SK-N-SH (cell line): ENCODE measurements around the gene ASPN. TPM values are rescaled to one million over a fixed set of nuclear protein-coding genes. Genes with fewer than 3 reads are reported as not detected.
"Not testable (repeated sequence)": the region's sequence is repeated elsewhere in the genome, so short reads cannot be mapped to it uniquely, and the experiment has no call there.

ENCODE experiments used
- CTCF ChIA-PET: fragments of 300-600, 350-600 bp; formaldehyde crosslinking; extraction: SDS; loops from one replicate; lab custom pipeline; 2021; lab: Yijun Ruan, JAX
- POLR2A ChIA-PET: fragments of 350-600 bp; sonication (Branson Sonifier 250); formaldehyde crosslinking; extraction: SDS; loops from one replicate; lab custom pipeline; 2020; ENCODE audit warnings: antibody characterized with exemption, inconsistent platforms; lab: Yijun Ruan, JAX
- DNase-seq: peaks from one replicate; pipeline ENCODE4 v3.0.0; 2012
- H2AFZ ChIP-seq: fragments of 200-600 bp; sonication (generic); 2 replicates; pipeline ENCODE4 v1.8.1; 2016; ENCODE audit warnings: antibody characterized with exemption, mild to moderate bottlenecking, low read depth
- H3F3A ChIP-seq: fragments of 200-600 bp; sonication (generic); replicated peaks from 2 replicates; pipeline ENCODE3; 2016; ENCODE audit warnings: antibody characterized with exemption, mild to moderate bottlenecking; ENCODE audit not compliant: insufficient read depth
- H3K27ac ChIP-seq, 2 experiments: fragments of 200-500 bp in 1 of 2; fragments of 200-600 bp in 1 of 2; sonication (Bioruptor generic) in 1 of 2; sonication (generic), shearing (Covaris generic) in 1 of 2; 2 replicates each; pipeline versions ENCODE4 v1.5.1 to v1.6.1; 2014 to 2016; ENCODE audit warnings: low read depth in 2 of 2, inconsistent platforms in 1 of 2, low read length in 1 of 2, mild to moderate bottlenecking in 1 of 2, mixed read lengths in 1 of 2
- H3K27me3 ChIP-seq: fragments of 200-600 bp; sonication (generic), shearing (Covaris generic); 2 replicates; pipeline ENCODE4 v1.6.1; 2016; ENCODE audit warnings: mixed run types; ENCODE audit not compliant: insufficient read depth
- H3K36me3 ChIP-seq, 2 experiments: fragments of 200-500 bp in 1 of 2; fragments of 200-600 bp in 1 of 2; sonication (Bioruptor generic) in 1 of 2; sonication (generic) in 1 of 2; replicated peaks in 1 of 2; 2 replicates each; pipeline versions ENCODE3 to v1.5.1; 2014 to 2016; ENCODE audit warnings: low read length in 1 of 2, mild to moderate bottlenecking in 1 of 2; ENCODE audit not compliant: insufficient read depth in 2 of 2, control insufficient read depth in 1 of 2
- H3K4me1 ChIP-seq, 2 experiments: fragments of 200-500 bp in 1 of 2; fragments of 200-600 bp in 1 of 2; sonication (Bioruptor generic) in 1 of 2; sonication (generic), shearing (Covaris generic) in 1 of 2; 2 replicates each; pipeline versions ENCODE4 v1.5.1 to v1.6.1; 2014 to 2016; ENCODE audit warnings: low read depth in 1 of 2, low read length in 1 of 2, mixed run types in 1 of 2; ENCODE audit not compliant: insufficient read depth in 2 of 2, control insufficient read depth in 1 of 2
- H3K4me2 ChIP-seq: fragments of 200-600 bp; sonication (generic), shearing (Covaris generic); 2 replicates; pipeline ENCODE4 v1.6.1; 2017; ENCODE audit warnings: mixed run types
- H3K4me3 ChIP-seq, 2 experiments: fragments of 200-500 bp in 1 of 2; fragments of 200-600 bp in 1 of 2; sonication (Bioruptor generic) in 1 of 2; sonication (generic), shearing (Covaris generic) in 1 of 2; 2 replicates each; pipeline versions ENCODE4 v1.5.1 to v1.8.1; 2014 to 2016; ENCODE audit warnings: low read depth in 2 of 2, inconsistent platforms in 1 of 2, low read length in 1 of 2, mild to moderate bottlenecking in 1 of 2, mixed read lengths in 1 of 2, moderate library complexity in 1 of 2
- H3K79me2 ChIP-seq: fragments of 200-600 bp; sonication (generic); 2 replicates; pipeline ENCODE4 v1.8.1; 2017; ENCODE audit warnings: mild to moderate bottlenecking; ENCODE audit not compliant: insufficient read depth
- H3K9ac ChIP-seq: fragments of 200-600 bp; sonication (generic); 2 replicates; pipeline ENCODE4 v1.6.1; 2017; ENCODE audit warnings: mixed run types
- H3K9me2 ChIP-seq: fragments of 200-600 bp; sonication (generic); 2 replicates; pipeline ENCODE4 v1.6.1; 2017; ENCODE audit warnings: mixed run types
- H3K9me3 ChIP-seq: fragments of 200-600 bp; sonication (generic); 2 replicates; pipeline ENCODE4 v1.6.1; 2017; ENCODE audit warnings: mixed run types, mild to moderate bottlenecking, moderate library complexity
- H4K20me1 ChIP-seq: fragments of 200-600 bp; sonication (generic); 2 replicates; pipeline ENCODE4 v1.6.1; 2017; ENCODE audit warnings: mild to moderate bottlenecking, mixed run types; ENCODE audit not compliant: insufficient read depth
- EZH2phosphoT487 ChIP-seq: fragments of 200-600 bp; sonication (generic); IDR thresholded peaks from 2 replicates; pipeline ENCODE4 v1.6.1; 2017; ENCODE audit warnings: low read depth, mixed run types, mild to moderate bottlenecking, antibody characterized with exemption, moderate library complexity, borderline replicate concordance
- GABPA ChIP-seq: IDR thresholded peaks from 2 replicates; pipeline ENCODE4 v1.4.0; 2012; ENCODE audit warnings: low read depth, mild to moderate bottlenecking
- NFIC ChIP-seq: IDR thresholded peaks from 2 replicates; pipeline ENCODE4 v1.4.0; 2012; ENCODE audit warnings: borderline replicate concordance
- PBX3 ChIP-seq: IDR thresholded peaks from 2 replicates; pipeline ENCODE4; 2012
- RAD21 ChIP-seq: IDR thresholded peaks from 2 replicates; pipeline ENCODE4 v1.6.1; 2012; ENCODE audit warnings: mild to moderate bottlenecking, low read length
- RCOR1 ChIP-seq: fragments of 150-350 bp; IDR thresholded peaks from 2 replicates; pipeline ENCODE4 v1.6.1; 2017; ENCODE audit warnings: antibody characterized with exemption, low read length
- RFX5 ChIP-seq: IDR thresholded peaks from 2 replicates; pipeline ENCODE4 v1.6.1; 2012; ENCODE audit warnings: mild to moderate bottlenecking, improper control_type of control experiment, low read length
- TAF1 ChIP-seq: IDR thresholded peaks from 2 replicates; pipeline ENCODE4 v1.6.1; 2012; ENCODE audit warnings: low read depth, mild to moderate bottlenecking, low read length, moderate library complexity, borderline replicate concordance
- TCF12 ChIP-seq: IDR thresholded peaks from 2 replicates; pipeline ENCODE4 v1.4.0; 2012
- TEAD4 ChIP-seq: IDR thresholded peaks from 2 replicates; pipeline ENCODE4 v1.4.0; 2012; ENCODE audit warnings: mild to moderate bottlenecking, borderline replicate concordance; ENCODE audit not compliant: insufficient read depth
- USF2 ChIP-seq: fragments of 150-350 bp; IDR thresholded peaks from 2 replicates; pipeline ENCODE4 v1.6.1; 2017; ENCODE audit warnings: antibody characterized with exemption, low read length, low read depth, borderline replicate concordance
- WGBS: methylation state at CpG from one replicate; pipeline ENCODE4 v1.1.6; 2017; ENCODE audit warnings: low lambda C conversion rate; 5-methylcytosine and 5-hydroxymethylcytosine counted together
- polyA plus RNA-seq, 3 experiments: library from polyadenylated mRNA; depleted of rRNA; stranded (reverse); fragments of >200 nt; gene quantifications; 2 replicates each; pipeline ENCODE4 v1.2.3, GENCODE V29; 2012

The ASPN gene
- polyA plus RNA-seq, 1 of the 3 experiments (the other 2 are of a cell fraction): 0.76 TPM

DNA sequence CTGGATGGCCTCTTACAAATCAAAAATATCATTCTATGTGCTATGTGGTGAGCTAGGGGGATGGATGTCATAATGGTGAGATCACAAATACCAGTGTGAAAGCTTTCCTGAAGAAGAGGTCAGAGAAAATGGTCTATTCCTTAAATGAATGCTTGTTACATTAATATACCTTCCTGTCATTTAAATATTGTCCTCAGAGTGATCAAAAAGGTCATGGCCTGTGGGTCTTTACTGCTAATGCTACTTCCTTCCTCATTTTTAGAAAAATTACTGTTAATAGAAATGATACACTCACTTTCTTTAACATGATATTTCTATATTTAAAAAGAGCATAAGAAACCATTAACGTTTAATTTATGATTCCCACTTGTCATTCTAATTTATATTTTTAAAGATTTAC lies 67.7 kb downstream of the ASPN start (continued):
- no peak for TF ChIP-seq EZH2phosphoT487
- TF ChIP-seq GABPA: no peak
- TF ChIP-seq RFX5: no peak
- no peak for TF ChIP-seq NFIC
- TF ChIP-seq PBX3: no peak

DNA sequence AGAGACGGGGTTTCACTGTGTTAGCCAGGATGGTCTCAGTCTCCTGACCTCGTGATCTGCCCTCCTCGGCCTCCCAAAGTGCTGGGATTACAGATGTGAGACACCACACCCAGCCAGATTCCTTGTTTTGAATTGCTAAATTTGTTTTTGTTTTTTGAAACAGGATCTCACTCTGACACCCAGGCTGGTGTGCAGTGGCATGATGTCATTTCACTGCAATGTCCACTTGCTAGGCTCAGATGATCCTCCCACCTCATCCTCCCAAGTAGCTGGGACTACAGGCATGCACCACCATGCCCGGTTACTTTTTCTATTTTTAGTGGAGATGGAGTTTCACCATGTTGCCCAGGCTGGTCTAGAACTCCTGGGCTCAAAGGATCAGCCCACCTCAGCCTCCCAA lies 71.1 kb downstream of the ASPN start:
- H4K20me1 ChIP-seq, H3K4me2 ChIP-seq, H3K36me3 ChIP-seq, H3K9me3 ChIP-seq, H3K9me2 ChIP-seq, DNase-seq, H2AFZ ChIP-seq, H3K9ac ChIP-seq, H3K27ac ChIP-seq, POLR2A ChIA-PET, H3K4me1 ChIP-seq, H3K27me3 ChIP-seq, H3K79me2 ChIP-seq, H3F3A ChIP-seq, H3K4me3 ChIP-seq: not testable (repeated sequence)
- WGBS: 92% methylated on average over 4 of the region's 4 CpGs
- CTCF ChIA-PET: interaction anchor here (1.6 kb wide), 1 partner anchor 11 kb away, joined by 4 read pairs; no protein-coding TSS in a partner anchor

DNA sequence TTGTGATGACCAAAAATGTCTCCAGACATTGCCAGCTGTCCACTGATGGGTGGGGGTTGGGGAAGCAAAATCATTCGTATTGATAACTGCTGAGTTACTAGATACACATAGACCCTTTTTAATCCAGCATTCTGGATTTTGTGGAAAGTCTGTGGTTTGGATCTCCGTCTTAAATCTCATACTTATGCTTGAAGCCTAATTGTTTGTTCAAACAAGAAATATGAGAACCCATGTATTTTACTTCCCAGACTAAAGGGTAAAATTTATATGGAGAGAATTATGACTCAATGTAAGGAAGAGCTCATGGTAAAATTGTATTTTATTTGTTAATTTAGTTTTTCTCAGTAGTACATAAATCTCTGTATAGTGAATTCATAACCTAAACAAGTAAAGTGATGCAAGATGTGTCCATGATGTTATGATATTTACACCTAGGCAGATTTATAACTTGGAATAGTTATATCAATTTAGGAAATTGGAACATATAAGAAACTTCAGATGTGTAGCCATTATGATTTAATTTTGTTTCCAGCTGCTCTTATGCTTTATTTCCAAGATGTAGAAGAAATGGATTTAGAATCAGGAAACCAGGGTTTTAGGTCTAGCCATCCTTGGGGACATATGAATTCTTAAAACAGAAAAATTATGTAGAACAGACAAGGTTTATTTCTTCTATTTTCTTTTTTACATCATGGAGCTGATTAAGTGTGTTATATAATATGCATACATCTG lies 73.4 kb downstream of the ASPN start:
- no peak for DNase-seq
- Histone ChIP-seq H3K79me2 (no peaks in the 10 kb centered on the region), H3K36me3 (no peaks in the 10 kb centered on the region), H2AFZ (no peak overlapping the region), H3K27ac (no peak overlapping the region)
- POLR2A ChIA-PET: no interaction called here
- TF ChIP-seq USF2 (no peak), TAF1 (no peak), RAD21 (no peak), NFIC (no peak), TEAD4 (no peak), RCOR1 (no peak), TCF12 (no peak)
- TF ChIP-seq, all 33 proteins: peak for 0
- Histone ChIP-seq H3K4me2 (no peak overlapping the region), H3K27me3 (no peaks in the 10 kb centered on the region), H3K9me3 (no peaks in the 10 kb centered on the region), H3K9ac (no peak overlapping the region), H3K9me2 (no peaks in the 10 kb centered on the region), H3F3A (peaks cover 3% of the 10 kb centered on the region), H4K20me1 (no peaks in the 10 kb centered on the region), H3K4me1 (peaks cover 8 to 15% of the 10 kb centered on the region in 2 experiments), H3K4me3 (no peak overlapping the region)
- CTCF ChIA-PET: interaction anchor here (0.5 to 1.0 kb wide), 2 partner anchors 12 to 48 kb away, joined by 3 read pairs; no protein-coding TSS in a partner anchor
- 80% methylated on average over 2 of the region's 2 CpGs for WGBS
